VCaP (cell line): ENCODE results near the gene CFAP45.

Source experiments
- H3K27ac ChIP-seq: fragments of 450-650 bp; 2 replicates; pipeline ENCODE4 v1.5.1; 2017
- CTCF ChIP-seq: fragments of 450-650 bp; conservative IDR thresholded peaks from 2 replicates; pipeline ENCODE4 v1.5.1; 2017; ENCODE audit warnings: mild to moderate bottlenecking, moderate library complexity

CFAP45 gene

GRCh38 chr1:159866066-159866465 is 33.9 kb downstream of the CFAP45 start:
- no peak overlapping the region for H3K27ac ChIP-seq
- TF ChIP-seq CTCF: no peak

GRCh38 chr1:159864262-159864661 is 35.7 kb downstream of the CFAP45 start:
- TF ChIP-seq CTCF: no peak

GRCh38 chr1:159862557-159862956 is 37.4 kb downstream of the CFAP45 start, which contains the start of gene VSIG8:
Gene VSIG8 (minus strand): TSS chr1:159862657. CDS start chr1:159862521, 136 bp downstream.
- H3K27ac ChIP-seq: no peak within 1 kb of the TSS
- TF ChIP-seq CTCF: no peak

More at GRCh38 chr1:159864262-159864661, 35.7 kb downstream of the CFAP45 start:
- H3K27ac ChIP-seq: no peak overlapping the region

- no peak for TF ChIP-seq CTCF
- H3K27ac ChIP-seq: no peak overlapping the region
Observed at GRCh38 chr1:159862031-159862430, 37.9 kb downstream of the CFAP45 start.

GRCh38 chr1:159861218-159861617 is 38.7 kb downstream of the CFAP45 start:
- no peak for TF ChIP-seq CTCF
- no peak overlapping the region for H3K27ac ChIP-seq

GRCh38 chr1:159860456-159860855 is 39.5 kb downstream of the CFAP45 start:
- H3K27ac ChIP-seq: no peak overlapping the region
- no peak for TF ChIP-seq CTCF

GRCh38 chr1:159859767-159860322 is 40.1 kb downstream of the CFAP45 start:
- H3K27ac ChIP-seq: no peak overlapping the region
- TF ChIP-seq CTCF: no peak
